GOT3 (cell line): ENCODE data around the gene MEF2C.
"Not testable (repeated sequence)": the region's sequence is repeated elsewhere in the genome, so short reads cannot be mapped to it uniquely, and the experiment has no call there.

Source experiments
- DNase-seq: peaks from one replicate; lab custom pipeline; 2025; ENCODE audit warnings: mixed read lengths; lab: John Stamatoyannopoulos, UW

The MEF2C gene

GRCh38 chr5:88883059-88883835 is at the start of gene MEF2C:
Gene MEF2C, minus strand, starts transcription at chr5:88883184. Its CDS starts 59,396 bp downstream, at chr5:88823788.
- DNase-seq = no peak

- no peak for DNase-seq
These were observed 49.6 kb upstream of the MEF2C start for GRCh38 chr5:88932541-88932940.

- no peak for DNase-seq
These were observed 47.4 kb upstream of the MEF2C start for GRCh38 chr5:88930335-88930734.

GRCh38 chr5:88929385-88929784 is 46.4 kb upstream of the MEF2C start:
- DNase-seq = no peak

GRCh38 chr5:88926774-88927173 is 43.8 kb upstream of the MEF2C start:
- DNase-seq = no peak

- DNase-seq = no peak
These were observed 42.9 kb upstream of the MEF2C start for GRCh38 chr5:88925692-88926490.

GRCh38 chr5:88924330-88924657 is 41.3 kb upstream of the MEF2C start:
- no peak for DNase-seq

GRCh38 chr5:88923623-88924329 is 40.8 kb upstream of the MEF2C start:
- DNase-seq = no peak

- not testable (repeated sequence) for DNase-seq
These were observed 29.8 kb upstream of the MEF2C start for GRCh38 chr5:88912743-88913142.

GRCh38 chr5:88911059-88911572 is 28.1 kb upstream of the MEF2C start:
- not testable (repeated sequence) for DNase-seq

- DNase-seq = not testable (repeated sequence)
These were observed 21.5 kb upstream of the MEF2C start for GRCh38 chr5:88904478-88904877.

GRCh38 chr5:88903966-88904365 is 21.0 kb upstream of the MEF2C start:
- DNase-seq = not testable (repeated sequence)

- not testable (repeated sequence) for DNase-seq
These were observed 18.1 kb upstream of the MEF2C start for GRCh38 chr5:88901077-88901476.

- DNase-seq = no peak
These were observed 16.2 kb upstream of the MEF2C start for GRCh38 chr5:88899096-88899737.

GRCh38 chr5:88897748-88898147 is 14.8 kb upstream of the MEF2C start:
- no peak for DNase-seq

GRCh38 chr5:88895681-88896501 is 12.9 kb upstream of the MEF2C start:
- no peak for DNase-seq

- no peak for DNase-seq
These were observed 9.7 kb upstream of the MEF2C start for GRCh38 chr5:88892669-88893068.

GRCh38 chr5:88890070-88890781 is 7.2 kb upstream of the MEF2C start:
- DNase-seq = no peak

- DNase-seq = no peak
These were observed 6.4 kb upstream of the MEF2C start for GRCh38 chr5:88889189-88890069.
